WTC11 (cell line): ENCODE data around the gene ANO8. TPM values are rescaled to one million over a fixed set of nuclear protein-coding genes. Genes with fewer than 3 reads are reported as not detected.

Experiments
- ATAC-seq: fragments of 200-7000 bp; cut with Tn5 transposase; 2 replicates; pipeline ENCODE4 v1.10.0; 2021; ENCODE audit warnings: mild to moderate bottlenecking, moderate library complexity
- CTCF ChIA-PET: fragments of 300-600 bp; sonication (Branson Sonifier 250); formaldehyde crosslinking; loops from one replicate; lab custom pipeline; 2021; ENCODE audit warnings: antibody characterized with exemption; lab: Charles Lee
- POLR2A ChIA-PET: fragments of 350-600 bp; sonication (Branson Sonifier 250); formaldehyde crosslinking; loops from one replicate; lab custom pipeline; 2021; ENCODE audit warnings: antibody characterized with exemption; lab: Charles Lee
- DNase-seq: peaks from one replicate; pipeline ENCODE4 v3.0.0; 2021; ENCODE audit warnings: low spot score
- H3K27ac Mint-ChIP-seq: 2 replicates; pipeline ENCODE4 v1.8.0; 2021; ENCODE audit warnings: mixed read lengths
- H3K27me3 Mint-ChIP-seq: 2 replicates; pipeline ENCODE4 v1.8.0; 2021; ENCODE audit warnings: low read depth, mild to moderate bottlenecking, moderate library complexity, mixed read lengths
- H3K36me3 Mint-ChIP-seq: 2 replicates; pipeline ENCODE4 v1.8.0; 2021; ENCODE audit warnings: mixed read lengths
- H3K4me1 Mint-ChIP-seq: 2 replicates; pipeline ENCODE4 v1.8.0; 2022; ENCODE audit warnings: mixed read lengths
- H3K4me3 Mint-ChIP-seq: 2 replicates; pipeline ENCODE4 v1.8.0; 2021; ENCODE audit warnings: mild to moderate bottlenecking, moderate library complexity, mixed read lengths
- H3K9me3 Mint-ChIP-seq: 2 replicates; pipeline ENCODE4 v1.8.0; 2021; ENCODE audit warnings: mixed read lengths
- AFF4 ChIP-seq: sonication (generic); formaldehyde crosslinking; IDR thresholded peaks from 2 replicates; pipeline ENCODE4 v1.8.1; 2023; ENCODE audit warnings: mild to moderate bottlenecking, missing genetic modification reagents, borderline replicate concordance
- CBFB ChIP-seq: sonication (generic); formaldehyde crosslinking; IDR thresholded peaks from 2 replicates; pipeline ENCODE4 v1.8.1; 2022; ENCODE audit warnings: mild to moderate bottlenecking, low read depth, missing genetic modification reagents
- ESRRA ChIP-seq: sonication (generic); formaldehyde crosslinking; IDR thresholded peaks from 2 replicates; pipeline ENCODE4 v1.8.1; 2022; ENCODE audit warnings: mild to moderate bottlenecking, missing genetic modification reagents, borderline replicate concordance
- FOXP1 ChIP-seq: sonication (generic); formaldehyde crosslinking; IDR thresholded peaks from 2 replicates; pipeline ENCODE4 v1.8.0; 2022; ENCODE audit warnings: missing genetic modification reagents, mild to moderate bottlenecking, moderate library complexity, borderline replicate concordance
- GABPB1 ChIP-seq: sonication (generic); formaldehyde crosslinking; IDR thresholded peaks from 2 replicates; pipeline ENCODE4 v1.8.1; 2023; ENCODE audit warnings: mild to moderate bottlenecking, missing genetic modification reagents
- MXD4 ChIP-seq: fragments of 250-450 bp; sonication (Bioruptor Pico); IDR thresholded peaks from 2 replicates; pipeline ENCODE4 v1.8.0; 2021; ENCODE audit warnings: mild to moderate bottlenecking, moderate library complexity, borderline replicate concordance
- MYBL2 ChIP-seq: sonication (generic); formaldehyde crosslinking; IDR thresholded peaks from 2 replicates; pipeline ENCODE4 v1.8.1; 2023; ENCODE audit warnings: mild to moderate bottlenecking, moderate library complexity, missing genetic modification reagents
- NFATC4 ChIP-seq: fragments of 250-450 bp; sonication (Bioruptor Pico); IDR thresholded peaks from 2 replicates; pipeline ENCODE4 v1.9.0; 2021; ENCODE audit warnings: mild to moderate bottlenecking
- NFE2L1 ChIP-seq: sonication (generic); formaldehyde crosslinking; IDR thresholded peaks from 2 replicates; pipeline ENCODE4 v1.8.1; 2023; ENCODE audit warnings: missing genetic modification reagents
- NR3C1 ChIP-seq: sonication (generic); formaldehyde crosslinking; conservative IDR thresholded peaks from 2 replicates; pipeline ENCODE4 v1.8.1; 2023; ENCODE audit warnings: low read depth, mild to moderate bottlenecking, missing genetic modification reagents
- OVOL2 ChIP-seq: fragments of 250-450 bp; sonication (Bioruptor Pico); IDR thresholded peaks from 2 replicates; pipeline ENCODE4 v1.9.0; 2021; ENCODE audit warnings: mild to moderate bottlenecking, borderline replicate concordance
- SMAD4 ChIP-seq: sonication (generic); formaldehyde crosslinking; IDR thresholded peaks from 2 replicates; pipeline ENCODE4 v1.8.0; 2022; ENCODE audit warnings: mild to moderate bottlenecking, missing genetic modification reagents
- STAT6 ChIP-seq: sonication (generic); formaldehyde crosslinking; conservative IDR thresholded peaks from 2 replicates; pipeline ENCODE4 v1.8.1; 2023; ENCODE audit warnings: mild to moderate bottlenecking, low read depth, missing genetic modification reagents, moderate library complexity
- ZNF219 ChIP-seq: sonication (generic); formaldehyde crosslinking; IDR thresholded peaks from 2 replicates; pipeline ENCODE4 v1.8.0; 2023; ENCODE audit warnings: missing genetic modification reagents, mild to moderate bottlenecking, borderline replicate concordance
- ZNF671 ChIP-seq: fragments of 250-450 bp; sonication (Bioruptor Pico); IDR thresholded peaks from 2 replicates; pipeline ENCODE4 v1.8.0; 2021; ENCODE audit warnings: mild to moderate bottlenecking
- total RNA-seq: library from RNA; stranded (reverse); gene quantifications from 3 replicates; pipeline ENCODE4 v1.2.3, GENCODE V29; 2021
- TF ChIP-seq, protein P1 (sequence below): sonication (generic); formaldehyde crosslinking; IDR thresholded peaks from 2 replicates; pipeline ENCODE4 v1.8.0; 2023; ENCODE audit warnings: missing genetic modification reagents, mild to moderate bottlenecking, borderline replicate concordance
- TF ChIP-seq, protein P2 (sequence below): sonication (generic); formaldehyde crosslinking; IDR thresholded peaks from 2 replicates; pipeline ENCODE4 v1.8.1; 2023; ENCODE audit warnings: mild to moderate bottlenecking, missing genetic modification reagents, moderate library complexity

ANO8 gene
- total RNA-seq, 1 experiment from 2014 or later: 32.6 TPM

DNA sequence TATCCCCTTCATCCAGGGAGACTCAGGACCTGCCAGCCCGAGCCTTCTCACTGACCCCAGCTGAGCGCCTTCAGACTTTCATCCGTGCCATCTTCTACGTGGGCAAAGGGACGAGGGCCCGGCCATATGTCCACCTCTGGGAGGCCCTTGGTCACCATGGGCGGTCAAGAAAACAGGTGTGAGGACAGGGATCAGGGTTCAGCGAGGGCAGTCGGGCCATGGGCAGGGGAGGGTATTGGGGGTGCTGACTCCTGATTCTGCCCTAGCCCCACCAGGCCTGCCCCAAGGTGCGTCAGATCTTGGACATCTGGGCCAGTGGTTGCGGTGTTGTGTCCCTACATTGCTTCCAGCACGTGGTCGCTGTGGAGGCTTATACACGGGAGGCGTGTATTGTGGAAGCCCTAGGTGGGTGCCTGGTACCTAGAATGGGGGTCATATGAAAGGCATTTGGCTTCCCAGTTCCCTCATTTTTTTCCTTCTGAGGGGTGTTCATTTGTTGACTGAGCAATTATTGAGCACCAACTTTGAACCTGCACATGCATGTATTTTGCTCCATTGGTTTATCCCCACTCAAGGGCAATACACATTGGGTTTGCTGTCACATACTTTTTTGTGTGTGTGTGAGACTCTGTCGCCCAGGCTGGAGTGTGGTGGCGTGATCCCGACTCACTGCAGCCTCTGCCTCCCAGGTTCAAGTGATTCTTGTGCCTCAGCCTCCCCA lies 49.1 kb downstream of the ANO8 start:
- no peak for TF ChIP-seq ZNF671
- TF ChIP-seq ESRRA: no peak
- TF ChIP-seq STAT6 (CRISPR knock-in tag): no peak
- TF ChIP-seq OVOL2: no peak
- no peak for TF ChIP-seq GABPB1
- no peak for TF ChIP-seq SMAD4
- no peak for TF ChIP-seq AFF4 (CRISPR knock-in tag)
- TF ChIP-seq NFATC4 (CRISPR knock-in tag): no peak
- TF ChIP-seq NR3C1 (CRISPR knock-in tag): no peak
- TF ChIP-seq, protein P1, sequence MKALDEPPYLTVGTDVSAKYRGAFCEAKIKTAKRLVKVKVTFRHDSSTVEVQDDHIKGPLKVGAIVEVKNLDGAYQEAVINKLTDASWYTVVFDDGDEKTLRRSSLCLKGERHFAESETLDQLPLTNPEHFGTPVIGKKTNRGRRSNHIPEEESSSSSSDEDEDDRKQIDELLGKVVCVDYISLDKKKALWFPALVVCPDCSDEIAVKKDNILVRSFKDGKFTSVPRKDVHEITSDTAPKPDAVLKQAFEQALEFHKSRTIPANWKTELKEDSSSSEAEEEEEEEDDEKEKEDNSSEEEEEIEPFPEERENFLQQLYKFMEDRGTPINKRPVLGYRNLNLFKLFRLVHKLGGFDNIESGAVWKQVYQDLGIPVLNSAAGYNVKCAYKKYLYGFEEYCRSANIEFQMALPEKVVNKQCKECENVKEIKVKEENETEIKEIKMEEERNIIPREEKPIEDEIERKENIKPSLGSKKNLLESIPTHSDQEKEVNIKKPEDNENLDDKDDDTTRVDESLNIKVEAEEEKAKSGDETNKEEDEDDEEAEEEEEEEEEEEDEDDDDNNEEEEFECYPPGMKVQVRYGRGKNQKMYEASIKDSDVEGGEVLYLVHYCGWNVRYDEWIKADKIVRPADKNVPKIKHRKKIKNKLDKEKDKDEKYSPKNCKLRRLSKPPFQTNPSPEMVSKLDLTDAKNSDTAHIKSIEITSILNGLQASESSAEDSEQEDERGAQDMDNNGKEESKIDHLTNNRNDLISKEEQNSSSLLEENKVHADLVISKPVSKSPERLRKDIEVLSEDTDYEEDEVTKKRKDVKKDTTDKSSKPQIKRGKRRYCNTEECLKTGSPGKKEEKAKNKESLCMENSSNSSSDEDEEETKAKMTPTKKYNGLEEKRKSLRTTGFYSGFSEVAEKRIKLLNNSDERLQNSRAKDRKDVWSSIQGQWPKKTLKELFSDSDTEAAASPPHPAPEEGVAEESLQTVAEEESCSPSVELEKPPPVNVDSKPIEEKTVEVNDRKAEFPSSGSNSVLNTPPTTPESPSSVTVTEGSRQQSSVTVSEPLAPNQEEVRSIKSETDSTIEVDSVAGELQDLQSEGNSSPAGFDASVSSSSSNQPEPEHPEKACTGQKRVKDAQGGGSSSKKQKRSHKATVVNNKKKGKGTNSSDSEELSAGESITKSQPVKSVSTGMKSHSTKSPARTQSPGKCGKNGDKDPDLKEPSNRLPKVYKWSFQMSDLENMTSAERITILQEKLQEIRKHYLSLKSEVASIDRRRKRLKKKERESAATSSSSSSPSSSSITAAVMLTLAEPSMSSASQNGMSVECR (CRISPR knock-in tag): no peak
- no peak for TF ChIP-seq MYBL2 (CRISPR knock-in tag)
- TF ChIP-seq, all 79 proteins: peak for 0
- Mint-ChIP-seq H3K4me1 (peaks cover 3% of the 10 kb centered on the region; the same call in 1 of the 2 replicates), H3K9me3 (no peaks in the 10 kb centered on the region), H3K27ac (no peak overlapping the region), H3K27me3 (peaks cover 6% of the 10 kb centered on the region), H3K36me3 (peaks cover 8% of the 10 kb centered on the region; the same call in 1 of the 2 replicates), H3K4me3 (no peak overlapping the region)
- DNase-seq (no peak), ATAC-seq (no peak)
- POLR2A ChIA-PET: no interaction called here
- CTCF ChIA-PET: interaction anchor here (5.3 kb wide), 1 partner anchor 25 kb away, joined by 29 read pairs; no protein-coding TSS in a partner anchor

- peaks cover 6% of the 10 kb centered on the region for H3K27me3 Mint-ChIP-seq
- no peaks in the 10 kb centered on the region for H3K9me3 Mint-ChIP-seq
- DNase-seq (no peak), ATAC-seq (no peak)
- no peak overlapping the region for H3K4me3 Mint-ChIP-seq
- TF ChIP-seq CBFB (no peak), NFE2L1 (CRISPR knock-in tag) (no peak), MXD4 (no peak), FOXP1 (no peak), ZNF219 (CRISPR knock-in tag) (no peak), ESRRA (no peak)
- TF ChIP-seq, protein P2, sequence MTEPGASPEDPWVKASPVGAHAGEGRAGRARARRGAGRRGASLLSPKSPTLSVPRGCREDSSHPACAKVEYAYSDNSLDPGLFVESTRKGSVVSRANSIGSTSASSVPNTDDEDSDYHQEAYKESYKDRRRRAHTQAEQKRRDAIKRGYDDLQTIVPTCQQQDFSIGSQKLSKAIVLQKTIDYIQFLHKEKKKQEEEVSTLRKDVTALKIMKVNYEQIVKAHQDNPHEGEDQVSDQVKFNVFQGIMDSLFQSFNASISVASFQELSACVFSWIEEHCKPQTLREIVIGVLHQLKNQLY (CRISPR knock-in tag): no peak
- CTCF ChIA-PET: interaction anchor here (0.5 to 5.3 kb wide), 14 partner anchors 9 to 429 kb away, joined by 4 to 29 read pairs (median 8); partner anchors contain the start of genes BABAM1, MRPL34 and OCEL1
- H3K36me3 Mint-ChIP-seq: peaks cover 10% of the 10 kb centered on the region; the same call in 1 of the 2 replicates
- POLR2A ChIA-PET: no interaction called here
- peaks cover 3% of the 10 kb centered on the region; the same call in 1 of the 2 replicates for H3K4me1 Mint-ChIP-seq
- no peak overlapping the region for H3K27ac Mint-ChIP-seq
These were observed 51.1 kb downstream of the ANO8 start for GRCh38 chr19:17283504-17283996.
